Measurements from ENCODE around the gene CMTM7.

CMTM7 gene

DNA sequence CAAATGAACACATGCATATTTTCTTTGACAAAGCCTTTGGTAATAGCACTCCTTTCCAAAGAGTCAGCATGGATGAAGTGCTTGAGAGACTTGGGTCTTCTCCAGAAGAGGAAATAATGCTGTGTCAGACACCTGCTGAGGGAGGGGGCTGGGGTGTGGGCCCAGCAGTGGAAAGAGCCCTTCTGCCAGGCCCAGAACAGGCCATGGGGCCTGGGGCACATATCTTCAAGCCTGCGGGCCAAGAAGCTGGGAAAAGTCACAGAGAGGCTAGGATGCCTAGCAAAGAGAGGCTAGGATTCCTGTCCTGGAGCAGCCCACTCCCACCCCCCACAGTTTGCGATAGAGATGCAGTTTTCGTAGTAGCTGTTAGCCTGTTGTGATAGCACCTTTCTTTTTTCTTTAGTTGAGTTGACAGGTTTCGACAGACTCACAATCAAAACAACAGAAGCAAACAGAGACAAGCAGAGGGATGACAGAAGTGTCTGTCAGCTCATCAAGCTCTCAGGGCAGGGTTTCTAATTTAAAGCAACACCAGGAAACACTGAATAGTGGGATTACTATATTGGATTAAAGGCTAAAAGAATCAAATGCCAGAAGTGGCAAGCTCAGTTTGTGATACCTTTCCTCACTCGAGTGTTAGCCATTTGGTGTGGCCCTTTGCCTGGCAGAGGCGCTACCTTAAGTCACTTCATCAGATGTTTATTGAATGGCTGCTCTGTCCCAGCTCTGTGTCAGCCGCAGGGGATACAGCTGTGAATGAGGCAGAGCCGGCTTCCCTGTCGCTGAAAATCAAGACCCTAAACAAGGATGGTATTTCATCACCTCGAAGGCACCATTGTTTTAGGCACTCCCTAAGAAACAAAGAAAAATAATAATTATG, 19.0 kb downstream of the CMTM7 start:
- POLR2A ChIA-PET, result no interaction called here
- CTCF ChIA-PET, result interaction anchor here (1.0 to 8.8 kb wide), 8 partner anchors 11 to 57 kb away, joined by 3 to 45 read pairs (median 4); no protein-coding TSS in a partner anchor
- no peak for DNase-seq (ENCODE audit: extremely low spot score)
- TF ChIP-seq, protein P1, sequence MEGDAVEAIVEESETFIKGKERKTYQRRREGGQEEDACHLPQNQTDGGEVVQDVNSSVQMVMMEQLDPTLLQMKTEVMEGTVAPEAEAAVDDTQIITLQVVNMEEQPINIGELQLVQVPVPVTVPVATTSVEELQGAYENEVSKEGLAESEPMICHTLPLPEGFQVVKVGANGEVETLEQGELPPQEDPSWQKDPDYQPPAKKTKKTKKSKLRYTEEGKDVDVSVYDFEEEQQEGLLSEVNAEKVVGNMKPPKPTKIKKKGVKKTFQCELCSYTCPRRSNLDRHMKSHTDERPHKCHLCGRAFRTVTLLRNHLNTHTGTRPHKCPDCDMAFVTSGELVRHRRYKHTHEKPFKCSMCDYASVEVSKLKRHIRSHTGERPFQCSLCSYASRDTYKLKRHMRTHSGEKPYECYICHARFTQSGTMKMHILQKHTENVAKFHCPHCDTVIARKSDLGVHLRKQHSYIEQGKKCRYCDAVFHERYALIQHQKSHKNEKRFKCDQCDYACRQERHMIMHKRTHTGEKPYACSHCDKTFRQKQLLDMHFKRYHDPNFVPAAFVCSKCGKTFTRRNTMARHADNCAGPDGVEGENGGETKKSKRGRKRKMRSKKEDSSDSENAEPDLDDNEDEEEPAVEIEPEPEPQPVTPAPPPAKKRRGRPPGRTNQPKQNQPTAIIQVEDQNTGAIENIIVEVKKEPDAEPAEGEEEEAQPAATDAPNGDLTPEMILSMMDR (IDR thresholded peaks at IDR 0.05; ENCODE audit: control extremely low read depth, extremely low read depth, low read depth, missing control alignments), result no peak

DNA sequence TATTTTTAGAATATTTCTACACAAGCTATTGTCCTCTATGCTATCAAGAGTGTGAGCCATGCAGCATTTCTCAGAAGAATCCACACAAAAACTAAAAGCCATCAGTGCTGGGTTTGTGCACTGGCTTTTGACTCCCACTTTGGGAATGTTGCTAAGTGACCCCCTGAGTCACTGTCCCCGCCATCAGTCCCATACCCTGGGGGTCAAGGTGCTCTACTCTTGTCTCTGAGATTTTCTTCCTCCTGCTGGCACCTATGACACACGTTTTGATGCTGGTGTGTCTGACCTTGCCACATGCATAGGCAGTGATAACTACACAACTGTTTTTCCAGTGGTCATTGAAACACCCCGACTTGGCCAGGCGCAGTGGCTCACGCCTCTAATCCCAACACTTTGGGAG, 19.8 kb downstream of the CMTM7 start:
- TF ChIP-seq, protein P1 (IDR thresholded peaks at IDR 0.05; ENCODE audit: control extremely low read depth, extremely low read depth, low read depth, missing control alignments), result no peak
- no peak for DNase-seq (ENCODE audit: extremely low spot score)
- ChIA-PET POLR2A (no interaction called here), CTCF (interaction anchor here (1.3 to 8.8 kb wide), 4 partner anchors 12 to 56 kb away, joined by 3 to 45 read pairs (median 19); no protein-coding TSS in a partner anchor)

DNA sequence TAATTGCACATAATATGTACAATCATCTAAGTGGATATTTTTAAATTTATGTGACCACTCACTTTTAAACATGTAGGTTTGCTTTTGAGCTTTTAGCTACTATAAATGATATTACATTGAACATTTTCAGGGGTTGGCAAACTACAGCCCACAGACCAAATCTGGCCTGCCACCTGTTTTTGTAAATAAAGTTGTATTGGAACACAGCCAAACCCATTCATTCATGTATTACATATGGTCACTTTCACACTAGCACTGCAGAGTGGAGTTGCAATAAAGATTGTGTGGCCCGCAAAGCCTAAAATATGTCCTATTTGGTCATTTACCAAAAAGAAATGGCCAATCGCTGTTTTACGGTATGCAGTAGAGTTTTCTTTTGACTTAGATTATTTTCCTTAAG, 21.2 kb downstream of the CMTM7 start:
- CTCF ChIA-PET, result interaction anchor here (1.8 to 8.8 kb wide), 4 partner anchors 12 to 55 kb away, joined by 4 to 45 read pairs (median 24); no protein-coding TSS in a partner anchor
- no peak for DNase-seq (ENCODE audit: extremely low spot score)
- TF ChIP-seq, protein P1 (IDR thresholded peaks at IDR 0.05; ENCODE audit: control extremely low read depth, extremely low read depth, low read depth, missing control alignments), result no peak
- POLR2A ChIA-PET, result no interaction called here

DNA sequence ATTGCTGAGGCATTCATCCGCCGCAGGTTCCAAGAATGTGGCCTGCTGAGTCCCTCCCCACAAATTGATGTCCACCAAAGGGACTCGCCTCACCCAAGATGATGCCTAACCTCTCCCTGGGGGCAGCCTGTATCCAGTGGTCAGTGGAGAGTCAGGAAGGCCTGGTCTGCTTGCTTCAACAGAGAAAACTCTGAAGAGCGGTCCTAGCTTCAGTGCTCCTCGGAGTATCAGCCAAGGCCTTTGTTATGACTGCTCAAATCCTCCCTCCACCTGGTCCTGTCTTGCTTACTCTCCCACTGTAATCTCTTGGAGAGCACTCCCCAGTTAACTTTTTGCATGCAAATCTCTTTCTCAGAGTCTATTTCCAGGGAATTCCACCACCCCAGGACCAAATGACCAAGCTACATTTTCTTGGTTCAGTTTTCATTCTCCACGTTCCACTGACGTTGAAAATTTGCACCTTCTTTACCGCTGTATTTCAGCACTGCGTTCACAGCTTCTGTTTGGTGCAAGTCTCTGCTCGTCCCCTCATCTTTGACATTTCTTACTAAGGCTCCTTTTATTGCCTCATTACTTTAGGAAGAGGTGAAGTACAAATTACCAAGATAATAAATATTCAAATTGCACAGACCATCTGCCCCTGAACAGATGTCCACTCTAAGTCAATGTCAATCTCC, 22.3 kb downstream of the CMTM7 start:
- DNase-seq (ENCODE audit: extremely low spot score), result no peak
- TF ChIP-seq, protein P1 (IDR thresholded peaks at IDR 0.05; ENCODE audit: control extremely low read depth, extremely low read depth, low read depth, missing control alignments), result no peak
- POLR2A ChIA-PET, result no interaction called here
- CTCF ChIA-PET, result interaction anchor here (0.9 to 8.8 kb wide), 9 partner anchors 9 to 54 kb away, joined by 3 to 45 read pairs (median 4); partner anchors contain the start of gene CMTM7

DNA sequence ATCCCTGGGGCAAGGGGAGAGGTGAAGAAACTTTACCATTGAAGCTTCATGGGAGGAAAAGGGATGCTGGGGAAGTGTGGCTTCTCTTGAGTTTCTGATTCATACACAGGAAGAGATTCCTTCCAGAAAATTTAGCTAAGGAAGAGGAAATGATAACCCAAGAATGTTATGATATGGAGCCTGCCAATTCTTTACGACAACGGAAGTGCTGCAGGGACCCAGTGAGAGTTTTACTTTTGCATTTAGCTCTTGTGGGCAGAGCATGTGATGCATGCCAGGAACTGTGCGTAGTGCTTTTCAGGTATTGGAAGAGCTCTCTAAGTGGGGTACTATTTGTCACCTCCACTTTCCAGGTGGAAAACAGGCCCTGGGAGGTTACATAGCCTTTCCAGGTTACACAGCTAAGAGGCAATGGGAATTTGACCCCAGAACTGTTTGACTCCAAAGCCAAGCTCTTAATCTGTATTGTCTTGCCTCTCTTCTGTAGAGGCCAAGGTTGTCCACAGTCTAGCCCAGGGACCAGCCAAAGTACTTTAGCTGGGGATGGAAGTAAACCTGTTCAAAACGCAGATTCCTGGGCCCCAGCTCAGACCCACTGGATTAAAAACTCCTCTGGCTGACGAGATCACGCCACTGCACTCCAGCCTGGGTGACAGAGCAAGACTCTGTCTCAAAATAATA, 23.0 kb downstream of the CMTM7 start:
- ChIA-PET CTCF (interaction anchor here (0.9 to 8.8 kb wide), 9 partner anchors 10 to 54 kb away, joined by 3 to 45 read pairs (median 4); partner anchors contain the start of gene CMTM7), POLR2A (interaction anchor here (0.7 kb wide), 1 partner anchor 24 kb away, joined by 3 read pairs; no protein-coding TSS in a partner anchor)

More for the DNA sequence above, 23.0 kb downstream of the CMTM7 start:
- no peak for DNase-seq (ENCODE audit: extremely low spot score)
- TF ChIP-seq, protein P1 (IDR thresholded peaks at IDR 0.05; ENCODE audit: control extremely low read depth, extremely low read depth, low read depth, missing control alignments), result no peak
